ENCODE measurements around the gene GBF1. TPM values are rescaled to one million over a fixed set of nuclear protein-coding genes. Genes with fewer than 3 reads are reported as not detected.

GBF1 gene
- polyA plus RNA-seq, 1 experiment = 31.9 TPM

- TF ChIP-seq CTCF (IDR thresholded peaks at IDR 0.05; ENCODE audit: low read depth, low read length) = peak; percentile 71
- no peaks in the 10 kb centered on the region; the same call in 1 of the 2 replicates for H3K9me3 ChIP-seq (ENCODE audit: control insufficient read depth, insufficient read depth, low read length)
- DNase-seq (ENCODE audit: low read depth, low spot score) = no peak
- POLR2A ChIA-PET = interaction anchor here (0.5 to 0.7 kb wide), 2 partner anchors 63 to 78 kb away, joined by 3 to 4 read pairs; no protein-coding TSS in a partner anchor
- peak overlapping the region; percentile 4; the same call in 1 of the 2 replicates for H3K4me3 ChIP-seq (ENCODE audit: low read depth, low read length)
- H3K27ac ChIP-seq (ENCODE audit: low read depth, low read length) = no peak overlapping the region
- H3K27me3 ChIP-seq (ENCODE audit: control insufficient read depth, insufficient read depth, low read length) = peaks cover 36% of the 10 kb centered on the region
- CTCF ChIA-PET = interaction anchor here (0.6 to 10.8 kb wide), 20 partner anchors 9 to 1094 kb away, joined by 3 to 442 read pairs (median 6); partner anchors contain the start of genes GBF1 and PITX3
These were observed 13.7 kb upstream of the GBF1 start for GRCh38 chr10:102231357-102232318.

- no peak for DNase-seq (ENCODE audit: low read depth, low spot score)
- Histone ChIP-seq H3K27me3 (ENCODE audit: control insufficient read depth, insufficient read depth, low read length) (peaks cover 37% of the 10 kb centered on the region), H3K27ac (ENCODE audit: low read depth, low read length) (no peak overlapping the region), H3K9me3 (ENCODE audit: control insufficient read depth, insufficient read depth, low read length) (no peaks in the 10 kb centered on the region; the same call in 1 of the 2 replicates), H3K4me3 (ENCODE audit: low read depth, low read length) (no peak overlapping the region)
- TF ChIP-seq CTCF (IDR thresholded peaks at IDR 0.05; ENCODE audit: low read depth, low read length) = no peak
- CTCF ChIA-PET = interaction anchor here (0.8 to 10.8 kb wide), 3 partner anchors 11 to 122 kb away, joined by 4 to 442 read pairs (median 5); no protein-coding TSS in a partner anchor
- POLR2A ChIA-PET = no interaction called here
These were observed 11.3 kb upstream of the GBF1 start for GRCh38 chr10:102233997-102234396.

GRCh38 chr10:102234888-102235597, 10.3 kb upstream of the GBF1 start:
- Histone ChIP-seq H3K4me3 (ENCODE audit: low read depth, low read length) (no peak overlapping the region), H3K27ac (ENCODE audit: low read depth, low read length) (no peak overlapping the region), H3K27me3 (ENCODE audit: control insufficient read depth, insufficient read depth, low read length) (peaks cover 41% of the 10 kb centered on the region), H3K9me3 (ENCODE audit: control insufficient read depth, insufficient read depth, low read length) (no peaks in the 10 kb centered on the region; the same call in 1 of the 2 replicates)
- ChIA-PET POLR2A (interaction anchor here (0.6 kb wide), 1 partner anchor 17 kb away, joined by 3 read pairs; no protein-coding TSS in a partner anchor), CTCF (interaction anchor here (10.8 kb wide), 1 partner anchor 121 kb away, joined by 442 read pairs; no protein-coding TSS in a partner anchor)
- no peak for TF ChIP-seq CTCF (IDR thresholded peaks at IDR 0.05; ENCODE audit: low read depth, low read length)
- no peak for DNase-seq (ENCODE audit: low read depth, low spot score)

GRCh38 chr10:102235598-102235920, 9.8 kb upstream of the GBF1 start:
- no peaks in the 10 kb centered on the region; the same call in 1 of the 2 replicates for H3K9me3 ChIP-seq (ENCODE audit: control insufficient read depth, insufficient read depth, low read length)
- H3K27me3 ChIP-seq (ENCODE audit: control insufficient read depth, insufficient read depth, low read length) = peaks cover 46% of the 10 kb centered on the region
- TF ChIP-seq CTCF (IDR thresholded peaks at IDR 0.05; ENCODE audit: low read depth, low read length) = no peak
- H3K4me3 ChIP-seq (ENCODE audit: low read depth, low read length) = no peak overlapping the region
- ChIA-PET POLR2A (no interaction called here), CTCF (interaction anchor here (10.8 kb wide), 1 partner anchor 120 kb away, joined by 442 read pairs; no protein-coding TSS in a partner anchor)
- H3K27ac ChIP-seq (ENCODE audit: low read depth, low read length) = no peak overlapping the region
- DNase-seq (ENCODE audit: low read depth, low spot score) = no peak
